HCT116 (cell line): ENCODE results near the gene XPNPEP2. TPM values are rescaled to one million over a fixed set of nuclear protein-coding genes. Genes with fewer than 3 reads are reported as not detected.

Experiments used
- ATAC-seq: fragments of 200-7000 bp; cut with Tn5 transposase; 2 replicates; pipeline ENCODE4 v1.9.1; 2020; ENCODE audit warnings: mild to moderate bottlenecking, moderate library complexity
- BruUV-seq: library from RNA; stranded (reverse); fragments of 400-500 nt; replicated peaks from 2 replicates; lab custom pipeline; 2021; lab: Mats Ljungman, UMichigan
- CTCF ChIA-PET: fragments of 300-600 bp; sonication (Branson Sonifier 250); formaldehyde crosslinking; loops from one replicate; lab custom pipeline; 2021; ENCODE audit warnings: antibody characterized with exemption; lab: Charles Lee
- POLR2A ChIA-PET: fragments of 300-600, 350-600 bp; sonication (Branson Sonifier 250); formaldehyde crosslinking; loops from one replicate; lab custom pipeline; 2021; ENCODE audit warnings: antibody characterized with exemption; lab: Charles Lee
- RAD21 ChIA-PET, 2 experiments: fragments of 300-600 bp; sonication (Branson Sonifier 250); formaldehyde crosslinking; loops; one replicate each; lab custom pipeline; 2023; ENCODE audit warnings: low total read pairs in 2 of 2; ENCODE audit not compliant: uncharacterized antibody in 2 of 2, unreplicated experiment in 2 of 2, low non-redundant PET in 1 of 2; lab: Charles Lee
- DNase-seq: peaks from one replicate; pipeline ENCODE4 v3.0.0-alpha.2; 2010; ENCODE audit warnings: low read depth, low spot score
- H2AFZ ChIP-seq: fragments of 200-600 bp; shearing (Covaris generic), sonication (generic); 2 replicates; pipeline ENCODE4 v1.6.1; 2017; ENCODE audit warnings: low read depth, mixed run types, mixed read lengths, antibody characterized with exemption, low read length; ENCODE audit not compliant: poor library complexity, severe bottlenecking
- H3K27ac ChIP-seq: 2 replicates; pipeline ENCODE4 v1.5.1; 2012; ENCODE audit warnings: low read depth, low read length
- H3K27me3 ChIP-seq: fragments of 200-600 bp; sonication (generic); 2 replicates; pipeline ENCODE4 v1.6.1; 2016; ENCODE audit warnings: mixed run types, low read length, mixed read lengths; ENCODE audit not compliant: insufficient read depth
- H3K36me3 ChIP-seq, 2 experiments: fragments of 200-500 bp in 1 of 2; fragments of 200-600 bp in 1 of 2; sonication (Bioruptor generic) in 1 of 2; sonication (generic) in 1 of 2; 2 replicates each; pipeline versions ENCODE4 v1.5.1 to v1.6.1; 2014 to 2016; ENCODE audit warnings: low read length in 2 of 2, inconsistent platforms in 1 of 2, mixed read lengths in 1 of 2, mixed run types in 1 of 2; ENCODE audit not compliant: insufficient read depth in 2 of 2, control insufficient read depth in 1 of 2
- H3K4me1 ChIP-seq, 2 experiments: fragments of 200-600 bp in 1 of 2; sonication (generic) in 1 of 2; 2 replicates each; pipeline versions ENCODE4 v1.5.1 to v1.6.1; 2012 to 2017; ENCODE audit warnings: low read length in 2 of 2, inconsistent platforms in 1 of 2, mild to moderate bottlenecking in 1 of 2, mixed read lengths in 1 of 2, mixed run types in 1 of 2, moderate library complexity in 1 of 2; ENCODE audit not compliant: insufficient read depth in 2 of 2, control insufficient read depth in 1 of 2
- H3K4me2 ChIP-seq: fragments of 200-600 bp; sonication (generic); 2 replicates; pipeline ENCODE4 v1.6.1; 2017; ENCODE audit warnings: mixed run types, low read length, mixed read lengths
- H3K4me3 ChIP-seq, 2 experiments: fragments of 200-600 bp in 1 of 2; sonication (generic) in 1 of 2; replicated peaks in 1 of 2; 2 replicates each; pipeline ENCODE4 v1.5.1; 2011 to 2016; ENCODE audit warnings: low read length in 2 of 2, control low read depth in 1 of 2, low read depth in 1 of 2, mild to moderate bottlenecking in 1 of 2, mixed read lengths in 1 of 2, mixed run types in 1 of 2
- H3K79me2 ChIP-seq: fragments of 200-600 bp; sonication (generic); 2 replicates; pipeline ENCODE4 v1.6.1; 2017; ENCODE audit warnings: mild to moderate bottlenecking, mixed run types, low read length, moderate library complexity, mixed read lengths; ENCODE audit not compliant: insufficient read depth
- H3K9ac ChIP-seq: fragments of 200-600 bp; sonication (generic); 2 replicates; pipeline ENCODE4 v1.6.1; 2016; ENCODE audit warnings: low read length, mixed read lengths
- H3K9me2 ChIP-seq: fragments of 200-600 bp; sonication (generic), shearing (Covaris generic); 2 replicates; pipeline ENCODE4 v1.6.1; 2017; ENCODE audit warnings: mixed run types, mild to moderate bottlenecking, moderate library complexity; ENCODE audit not compliant: insufficient read depth
- H3K9me3 ChIP-seq, 2 experiments: fragments of 200-500 bp in 1 of 2; fragments of 200-600 bp in 1 of 2; sonication (Bioruptor generic) in 1 of 2; sonication (generic) in 1 of 2; 2 replicates each; pipeline ENCODE4 v1.6.1; 2014 to 2017; ENCODE audit warnings: low read length in 2 of 2, mixed read lengths in 2 of 2, inconsistent platforms in 1 of 2, low read depth in 1 of 2, mild to moderate bottlenecking in 1 of 2, mixed run types in 1 of 2, moderate library complexity in 1 of 2; ENCODE audit not compliant: control insufficient read depth in 1 of 2, insufficient read depth in 1 of 2
- H4K20me1 ChIP-seq: fragments of 200-600 bp; sonication (generic), shearing (Covaris generic); 2 replicates; pipeline ENCODE4 v1.6.1; 2017; ENCODE audit warnings: mixed run types, mild to moderate bottlenecking, moderate library complexity; ENCODE audit not compliant: insufficient read depth
- ATF3 ChIP-seq: IDR thresholded peaks from 2 replicates; pipeline ENCODE4 v1.6.1; 2012
- ELF1 ChIP-seq: IDR thresholded peaks from 2 replicates; pipeline ENCODE4 v1.6.1; 2012; ENCODE audit warnings: low read depth, borderline replicate concordance
- EZH2phosphoT487 ChIP-seq: fragments of 200-600 bp; IDR thresholded peaks from 2 replicates; pipeline ENCODE4 v1.6.1; 2018; ENCODE audit warnings: antibody characterized with exemption, borderline replicate concordance
- JUND ChIP-seq: IDR thresholded peaks from 2 replicates; pipeline ENCODE4 v1.6.1; 2012
- MAX ChIP-seq: IDR thresholded peaks from 2 replicates; pipeline ENCODE4 v1.6.1; 2012
- POLR2A ChIP-seq: IDR thresholded peaks from 2 replicates; pipeline ENCODE4 v1.7.0; 2011; ENCODE audit warnings: borderline replicate concordance; ENCODE audit not compliant: insufficient read depth, insufficient read length; ENCODE audit errors: extremely low read depth
- POLR2AphosphoS5 ChIP-seq: IDR thresholded peaks from 2 replicates; pipeline ENCODE4 v1.6.1; 2011; ENCODE audit warnings: mild to moderate bottlenecking, low read depth, low read length, moderate library complexity
- SIN3A ChIP-seq: IDR thresholded peaks from 2 replicates; pipeline ENCODE4 v1.6.1; 2012; ENCODE audit warnings: low read depth
- SP1 ChIP-seq: IDR thresholded peaks from 2 replicates; pipeline ENCODE4 v1.6.1; 2012; ENCODE audit warnings: low read depth
- SRF ChIP-seq: IDR thresholded peaks from 2 replicates; pipeline ENCODE4 v1.6.1; 2012; ENCODE audit warnings: low read depth
- TCF7L2 ChIP-seq: IDR thresholded peaks from 2 replicates; pipeline ENCODE4 v1.7.0; 2011; ENCODE audit warnings: borderline replicate concordance, inconsistent platforms; ENCODE audit not compliant: insufficient read depth, insufficient read length; ENCODE audit errors: extremely low read depth
- YY1 ChIP-seq: IDR thresholded peaks from 2 replicates; pipeline ENCODE4 v1.6.1; 2011; ENCODE audit warnings: low read length, low read depth, moderate library complexity, mild to moderate bottlenecking; ENCODE audit not compliant: insufficient replicate concordance; ENCODE audit errors: extremely low read depth
- intact Hi-C: fragments of 100-400 bp; cut with micrococcal nuclease; formaldehyde crosslinking; loops from 2 replicates; pipeline ENCODE4 v1.10.0; 2022
- total RNA-seq: library from RNA; stranded (reverse); gene quantifications from one replicate; pipeline ENCODE4 v1.2.1, GENCODE V29; 2021; ENCODE audit not compliant: unreplicated experiment

The XPNPEP2 gene
- total RNA-seq, 1 experiment from 2014 or later, result not detected

- intact Hi-C loops, result no loop called here
- H3K4me2 ChIP-seq, result no peak overlapping the region
- no peaks in the 10 kb centered on the region for H3K36me3 ChIP-seq
- no peak for DNase-seq
- no peaks in the 10 kb centered on the region for H3K9me3 ChIP-seq
- no peak overlapping the region for H2AFZ ChIP-seq
- no TSS peak for BruUV-seq
- no peak overlapping the region for H3K27ac ChIP-seq
- no peak for TF ChIP-seq TCF7L2
- TF ChIP-seq YY1, result no peak
- TF ChIP-seq ELF1, result no peak
- no peak for TF ChIP-seq POLR2AphosphoS5
- no peak for TF ChIP-seq SRF
- no peak for TF ChIP-seq EZH2phosphoT487
- TF ChIP-seq SP1, result no peak
- TF ChIP-seq JUND, result no peak
- TF ChIP-seq POLR2A, result no peak
- no peak for TF ChIP-seq ATF3
- H3K9ac ChIP-seq, result no peak overlapping the region
- H3K27me3 ChIP-seq, result no peaks in the 10 kb centered on the region
- H3K79me2 ChIP-seq, result no peaks in the 10 kb centered on the region
- ChIA-PET CTCF (no interaction called here), POLR2A (no interaction called here), RAD21 (no interaction called here)
- no peaks in the 10 kb centered on the region for H3K9me2 ChIP-seq
- no peak overlapping the region for H3K4me3 ChIP-seq
- no peaks in the 10 kb centered on the region for H4K20me1 ChIP-seq
- ATAC-seq, result no peak
- H3K4me1 ChIP-seq, result no peaks in the 10 kb centered on the region
These were observed 17.4 kb upstream of the XPNPEP2 start for GRCh38 chrX:129721414-129721813.

- Histone ChIP-seq H3K4me2 (no peak overlapping the region), H2AFZ (no peak overlapping the region), H3K27me3 (no peaks in the 10 kb centered on the region), H3K4me1 (no peaks in the 10 kb centered on the region), H4K20me1 (no peaks in the 10 kb centered on the region), H3K9ac (no peak overlapping the region)
- no TSS peak for BruUV-seq
- intact Hi-C loops, result no loop called here
- CTCF ChIA-PET, result no interaction called here
- no peak for TF ChIP-seq JUND
- TF ChIP-seq TCF7L2, result no peak
- no peak for TF ChIP-seq POLR2AphosphoS5
- TF ChIP-seq MAX, result no peak
- TF ChIP-seq SIN3A, result no peak
- TF ChIP-seq SP1, result no peak
- TF ChIP-seq, all 23 proteins: peak for 0
- DNase-seq, result no peak
- H3K79me2 ChIP-seq, result no peaks in the 10 kb centered on the region
- no peak for ATAC-seq
- POLR2A ChIA-PET, result no interaction called here
- RAD21 ChIA-PET, result no interaction called here
- no peaks in the 10 kb centered on the region for H3K9me2 ChIP-seq
- no peaks in the 10 kb centered on the region for H3K9me3 ChIP-seq
- no peaks in the 10 kb centered on the region for H3K36me3 ChIP-seq
- H3K4me3 ChIP-seq, result no peak overlapping the region
- H3K27ac ChIP-seq, result no peak overlapping the region
These were observed 16.9 kb upstream of the XPNPEP2 start for GRCh38 chrX:129721870-129722269.
